Gastroesophageal sphincter (tissue), 4 donors: ENCODE measurements around the gene DHX15. TPM values are rescaled to one million over a fixed set of nuclear protein-coding genes. Genes with fewer than 3 reads are reported as not detected.

Experiments used
- ATAC-seq: fragments of 150-250 bp; one replicate; pipeline ENCODE4 v1.9.1; 2016; ENCODE audit warnings: mild to moderate bottlenecking, moderate library complexity
- H3K27ac ChIP-seq, 4 donors: fragments of 200-600 bp; sonication (generic) in 3 of 4; 1 replicate in 3 of 4; 2 replicates in 1 of 4; pipeline ENCODE4 v1.5.1; 2016 to 2019
- H3K27me3 ChIP-seq: fragments of 200-600 bp; sonication (generic); one replicate; pipeline ENCODE4 v1.5.1; 2019
- H3K36me3 ChIP-seq, 2 donors: fragments of 200-600 bp; sonication (generic); one replicate each; pipeline ENCODE4 v1.5.1; 2019; ENCODE audit warnings: control low read depth in 1 of 2
- H3K4me1 ChIP-seq, 3 donors: fragments of 200-600 bp; sonication (generic); 1 replicate in 2 of 3; 2 replicates in 1 of 3; pipeline ENCODE4 v1.5.1; 2016 to 2019; ENCODE audit warnings: control low read depth in 2 of 3
- H3K4me3 ChIP-seq, 2 donors: fragments of 200-600 bp; sonication (generic); one replicate each; pipeline ENCODE4 v1.5.1; 2019; ENCODE audit warnings: mild to moderate bottlenecking in 1 of 2, moderate library complexity in 1 of 2
- H3K9me3 ChIP-seq, 3 donors: fragments of 200-600 bp; sonication (generic); one replicate each; pipeline ENCODE4 v1.5.1; 2017 to 2019; ENCODE audit warnings: control low read depth in 2 of 3
- EP300 ChIP-seq: sonication (generic); formaldehyde crosslinking; IDR thresholded peaks from one replicate; pipeline ENCODE4 v1.6.1; 2017; ENCODE audit warnings: antibody characterized with exemption, mild to moderate bottlenecking
- POLR2A ChIP-seq, 2 donors: fragments of 450-650 bp; IDR thresholded peaks; one replicate each; pipeline ENCODE4 v1.6.1; 2017; ENCODE audit warnings: antibody characterized with exemption in 2 of 2, mild to moderate bottlenecking in 2 of 2, moderate library complexity in 1 of 2
- POLR2AphosphoS5 ChIP-seq: sonication (generic); formaldehyde crosslinking; IDR thresholded peaks from one replicate; pipeline ENCODE4 v1.6.1; 2017; ENCODE audit warnings: antibody characterized with exemption
- WGBS, 2 donors: methylation state at CpG; one replicate each; pipeline ENCODE4 v1.1.5; 2018; ENCODE audit warnings: low coverage in 1 of 2; 5-methylcytosine and 5-hydroxymethylcytosine counted together
- total RNA-seq, 4 donors: library from RNA; depleted of rRNA; stranded (reverse); fragments of >200 nt; gene quantifications; one replicate each; pipeline ENCODE4 v1.1.0, GENCODE V29; 2016
- TF ChIP-seq, protein P1 (sequence below), 4 experiments: fragments of 200-600 bp in 2 of 4; fragments of 450-650 bp in 2 of 4; sonication (generic) in 1 of 4; IDR thresholded peaks; one replicate each; pipeline ENCODE4 v1.5.1; 2017 to 2019; ENCODE audit warnings: antibody characterized with exemption in 4 of 4, mild to moderate bottlenecking in 2 of 4, moderate library complexity in 2 of 4

The DHX15 gene
- total RNA-seq, 4 donors from 2014 or later, result 91.0 to 146 (median 118) TPM

DNA sequence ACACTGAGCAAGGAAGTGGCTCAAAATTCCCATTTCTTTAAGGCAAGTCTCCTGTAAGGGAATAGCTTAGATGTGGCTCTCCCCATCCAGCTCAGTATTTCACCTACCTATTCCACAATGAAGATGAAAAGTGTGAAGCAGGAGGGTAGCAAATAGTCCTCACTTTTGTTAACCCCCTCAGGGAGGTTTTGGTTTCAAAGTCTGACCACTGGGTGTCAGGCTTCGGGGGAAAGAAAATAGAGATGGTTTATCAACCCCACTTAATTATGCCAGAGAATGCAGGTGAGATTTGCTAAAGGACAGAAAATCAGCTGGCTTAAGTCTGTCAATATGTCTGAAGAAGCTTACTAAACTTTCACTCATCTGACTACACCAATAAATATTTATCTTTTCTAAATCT is 69.5 kb downstream of the DHX15 start:
- Histone ChIP-seq H3K4me1 (peaks cover 0 to 51% (median 0%) of the 10 kb centered on the region in 3 donors), H3K9me3 (no peaks in the 10 kb centered on the region), H3K27ac (no peak overlapping the region), H3K36me3 (peaks cover 0 to 6% of the 10 kb centered on the region in 2 donors), H3K4me3 (no peak overlapping the region), H3K27me3 (no peaks in the 10 kb centered on the region)
- 75 to 100% methylated on average over 1 of the region's 1 CpG for WGBS, 2 donors
- no peak for ATAC-seq
- TF ChIP-seq POLR2A (IDR thresholded peaks at IDR 0.05), result no peak
- TF ChIP-seq, protein P1, sequence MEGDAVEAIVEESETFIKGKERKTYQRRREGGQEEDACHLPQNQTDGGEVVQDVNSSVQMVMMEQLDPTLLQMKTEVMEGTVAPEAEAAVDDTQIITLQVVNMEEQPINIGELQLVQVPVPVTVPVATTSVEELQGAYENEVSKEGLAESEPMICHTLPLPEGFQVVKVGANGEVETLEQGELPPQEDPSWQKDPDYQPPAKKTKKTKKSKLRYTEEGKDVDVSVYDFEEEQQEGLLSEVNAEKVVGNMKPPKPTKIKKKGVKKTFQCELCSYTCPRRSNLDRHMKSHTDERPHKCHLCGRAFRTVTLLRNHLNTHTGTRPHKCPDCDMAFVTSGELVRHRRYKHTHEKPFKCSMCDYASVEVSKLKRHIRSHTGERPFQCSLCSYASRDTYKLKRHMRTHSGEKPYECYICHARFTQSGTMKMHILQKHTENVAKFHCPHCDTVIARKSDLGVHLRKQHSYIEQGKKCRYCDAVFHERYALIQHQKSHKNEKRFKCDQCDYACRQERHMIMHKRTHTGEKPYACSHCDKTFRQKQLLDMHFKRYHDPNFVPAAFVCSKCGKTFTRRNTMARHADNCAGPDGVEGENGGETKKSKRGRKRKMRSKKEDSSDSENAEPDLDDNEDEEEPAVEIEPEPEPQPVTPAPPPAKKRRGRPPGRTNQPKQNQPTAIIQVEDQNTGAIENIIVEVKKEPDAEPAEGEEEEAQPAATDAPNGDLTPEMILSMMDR (IDR thresholded peaks at IDR 0.05), result peak in 1 of 4 experiments; percentile 14
- no peak for TF ChIP-seq POLR2AphosphoS5
- TF ChIP-seq EP300, result no peak

- H3K27ac ChIP-seq, result no peak overlapping the region
- peaks cover 0 to 42% (median 0%) of the 10 kb centered on the region in 3 donors for H3K4me1 ChIP-seq
- WGBS, 2 donors, result 17% methylated on average over 1 of the region's 2 CpGs; no CpG with 5 or more reads in 1 of the 2 donors
- ATAC-seq, result no peak
- H3K27me3 ChIP-seq, result no peaks in the 10 kb centered on the region
- no peak overlapping the region for H3K4me3 ChIP-seq
- no peak for TF ChIP-seq EP300
- TF ChIP-seq, protein P1 (IDR thresholded peaks at IDR 0.05), result no peak
- no peak for TF ChIP-seq POLR2A (IDR thresholded peaks at IDR 0.05)
- TF ChIP-seq POLR2AphosphoS5, result no peak
- peaks cover 0 to 6% of the 10 kb centered on the region in 2 donors for H3K36me3 ChIP-seq
- H3K9me3 ChIP-seq, result no peaks in the 10 kb centered on the region
These were observed 70.6 kb downstream of the DHX15 start for GRCh38 chr4:24513718-24514117.

GRCh38 chr4:24511371-24512063 is 72.8 kb downstream of the DHX15 start:
- no peak for TF ChIP-seq POLR2AphosphoS5
- TF ChIP-seq, protein P1 (IDR thresholded peaks at IDR 0.05), result no peak
- no peak for TF ChIP-seq POLR2A (IDR thresholded peaks at IDR 0.05)
- no peak for TF ChIP-seq EP300
- H3K9me3 ChIP-seq, result no peaks in the 10 kb centered on the region
- 23 to 24% methylated on average over 5 of the region's 5 CpGs for WGBS, 2 donors
- peaks cover 0 to 6% of the 10 kb centered on the region in 2 donors for H3K36me3 ChIP-seq
- peaks cover 0 to 21% (median 0%) of the 10 kb centered on the region in 3 donors for H3K4me1 ChIP-seq
- H3K4me3 ChIP-seq, result no peak overlapping the region
- H3K27me3 ChIP-seq, result no peaks in the 10 kb centered on the region
- ATAC-seq, result no peak
- H3K27ac ChIP-seq, result no peak overlapping the region

GRCh38 chr4:24510091-24510490 is 74.3 kb downstream of the DHX15 start:
- H3K27ac ChIP-seq, result no peak overlapping the region
- H3K27me3 ChIP-seq, result no peaks in the 10 kb centered on the region
- TF ChIP-seq EP300, result no peak
- TF ChIP-seq POLR2AphosphoS5, result no peak
- TF ChIP-seq POLR2A (IDR thresholded peaks at IDR 0.05), result no peak
- TF ChIP-seq, protein P1 (IDR thresholded peaks at IDR 0.05), result no peak
- no peaks in the 10 kb centered on the region for H3K9me3 ChIP-seq
- no peak overlapping the region for H3K4me3 ChIP-seq
- H3K4me1 ChIP-seq, result peaks cover 0 to 20% (median 0%) of the 10 kb centered on the region in 3 donors
- ATAC-seq, result no peak
- H3K36me3 ChIP-seq, result peaks cover 0 to 6% of the 10 kb centered on the region in 2 donors
- 88 to 100% methylated on average over 3 to 5 of the region's 5 CpGs for WGBS, 2 donors

DNA sequence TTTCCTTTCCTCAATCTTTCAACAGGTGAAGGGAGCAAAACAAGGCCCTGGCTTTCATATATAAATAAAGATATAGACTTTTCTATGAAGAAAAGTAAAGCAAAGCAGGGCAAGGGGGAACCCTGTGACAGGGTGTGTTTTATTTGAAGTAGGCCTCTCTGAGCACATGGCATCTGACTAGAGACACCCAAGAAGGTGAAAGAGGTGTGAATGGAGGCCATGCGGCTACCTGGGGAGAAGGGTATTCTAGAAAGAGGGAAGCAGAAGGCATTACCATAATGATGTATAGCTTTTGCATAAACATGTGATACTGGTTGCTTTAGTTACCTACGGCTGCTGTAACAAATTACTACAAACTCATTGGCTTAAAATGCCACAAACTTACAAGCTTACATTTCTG is 75.8 kb downstream of the DHX15 start:
- no peak overlapping the region for H3K4me3 ChIP-seq
- no peaks in the 10 kb centered on the region for H3K36me3 ChIP-seq
- H3K9me3 ChIP-seq, result no peaks in the 10 kb centered on the region
- 95 to 100% methylated on average over 1 to 2 of the region's 2 CpGs for WGBS, 2 donors
- H3K27me3 ChIP-seq, result no peaks in the 10 kb centered on the region
- no peak overlapping the region for H3K27ac ChIP-seq
- no peak for TF ChIP-seq POLR2A (IDR thresholded peaks at IDR 0.05)
- TF ChIP-seq, protein P1 (IDR thresholded peaks at IDR 0.05), result no peak
- no peak for TF ChIP-seq POLR2AphosphoS5
- no peak for TF ChIP-seq EP300
- ATAC-seq, result no peak
- peaks cover 0 to 6% (median 0%) of the 10 kb centered on the region in 3 donors for H3K4me1 ChIP-seq
